GM10266 (cell line): ENCODE data around the gene ZNF335.
"Not testable (repeated sequence)": the region's sequence is repeated elsewhere in the genome, so short reads cannot be mapped to it uniquely, and the experiment has no call there.

ENCODE experiments used
- DNase-seq: peaks from one replicate; pipeline ENCODE4 v3.0.0; 2012; ENCODE audit errors: extremely low spot score
- CTCF ChIP-seq: IDR thresholded peaks from 2 replicates; pipeline ENCODE4 v1.5.1; 2012; ENCODE audit warnings: mild to moderate bottlenecking, low read depth; ENCODE audit not compliant: control insufficient read depth, insufficient read depth; ENCODE audit errors: missing control alignments

The ZNF335 gene

GRCh38 chr20:45938727-45939438 lies 33.1 kb downstream of the ZNF335 start:
- TF ChIP-seq CTCF, result no peak
- DNase-seq, result no peak

- TF ChIP-seq CTCF, result no peak
- no peak for DNase-seq
Measured at GRCh38 chr20:45937765-45938164, 34.2 kb downstream of the ZNF335 start.

GRCh38 chr20:45935416-45936046 lies 36.5 kb downstream of the ZNF335 start:
- no peak for TF ChIP-seq CTCF
- DNase-seq, result no peak

- TF ChIP-seq CTCF, result no peak
- DNase-seq, result peak; percentile 100
Measured at GRCh38 chr20:45934586-45935415, 37.2 kb downstream of the ZNF335 start, which contains the start of gene PCIF1. Gene PCIF1, plus strand, starts transcription at chr20:45934683. Its CDS starts 4,317 bp downstream, at chr20:45939000.

GRCh38 chr20:45934046-45934585 lies 37.9 kb downstream of the ZNF335 start:
- no peak for TF ChIP-seq CTCF
- no peak for DNase-seq

- peak; percentile 80 for DNase-seq
- TF ChIP-seq CTCF, result peak; percentile 52
Measured at GRCh38 chr20:45933266-45934045, 38.5 kb downstream of the ZNF335 start.

- not testable (repeated sequence) for DNase-seq
Measured at GRCh38 chr20:45931680-45932079, 40.3 kb downstream of the ZNF335 start.
